Measurements from ENCODE around the gene UQCR11. TPM values are rescaled to one million over a fixed set of nuclear protein-coding genes. Genes with fewer than 3 reads are reported as not detected.

UQCR11 gene
- total and polyA plus RNA-seq, 2 experiments from 2014 or later: 49.3 to 669 TPM

DNA sequence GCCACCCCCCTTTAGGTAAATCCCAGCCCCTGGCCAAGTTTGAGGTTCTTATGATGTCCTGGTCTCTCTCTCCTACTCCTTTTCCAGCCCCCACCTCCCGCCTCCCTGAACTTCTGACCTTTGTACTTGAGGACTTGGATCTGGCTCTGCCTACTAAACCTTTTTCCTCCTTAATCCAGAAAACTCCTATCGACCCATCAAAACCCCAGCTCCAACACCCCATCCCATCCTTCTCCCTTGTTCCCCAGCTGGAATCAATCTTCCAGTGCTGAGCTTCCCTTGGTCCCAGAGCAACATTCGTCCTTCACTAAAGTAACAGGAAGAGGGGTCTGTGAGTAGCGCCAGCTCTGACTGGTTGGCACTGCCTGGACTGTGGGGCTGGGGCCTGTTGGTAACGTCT, 17.3 kb upstream of the UQCR11 start:
- no peak for TF ChIP-seq EZH2 (IDR thresholded peaks at IDR 0.05; ENCODE audit: insufficient read depth, poor library complexity, severe bottlenecking)
- TF ChIP-seq EZH2phosphoT487 (IDR thresholded peaks at IDR 0.05; ENCODE audit: insufficient read depth, low read depth): no peak
- H3K27ac ChIP-seq: no peak overlapping the region
- in situ Hi-C loops (cut with MboI): no loop called here

DNA sequence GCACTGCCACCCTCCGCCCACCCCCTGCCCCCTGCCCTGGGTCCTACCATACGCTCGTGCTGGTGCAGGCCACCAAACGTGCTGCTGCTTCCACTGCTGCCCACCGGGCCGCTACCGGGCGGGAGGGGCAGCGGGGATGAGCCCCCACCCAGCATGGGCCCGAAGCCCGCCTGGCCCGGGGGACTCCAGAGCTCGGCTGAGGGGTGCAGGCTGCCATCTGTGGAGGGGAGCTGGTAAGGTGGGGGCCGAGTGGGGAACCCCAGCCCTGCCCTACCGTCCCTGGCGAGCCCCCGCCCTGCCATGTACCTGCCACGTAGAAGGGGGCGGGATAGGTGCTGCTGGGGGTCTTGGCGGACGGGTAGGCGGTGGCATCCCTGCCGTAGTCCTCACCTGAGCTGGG, 16.7 kb upstream of the UQCR11 start:
- Histone ChIP-seq H3K4me1 (ENCODE audit: insufficient read depth) (no peaks in the 10 kb centered on the region), H3K4me2 (ENCODE audit: unreplicated experiment) (no peak overlapping the region), H3K9me3 (ENCODE audit: low read depth) (no peaks in the 10 kb centered on the region), H3K9me2 (ENCODE audit: insufficient read depth) (no peaks in the 10 kb centered on the region), H3F3A (ENCODE audit: insufficient read depth) (no peaks in the 10 kb centered on the region), H3K36me3 (ENCODE audit: low read depth) (peaks cover 3% of the 10 kb centered on the region; the same call in 1 of the 2 replicates), H3K27me3 (replicated peaks; ENCODE audit: insufficient read depth) (no peaks in the 10 kb centered on the region), H3K79me2 (ENCODE audit: insufficient read depth) (no peaks in the 10 kb centered on the region; the same call in 1 of the 2 replicates), H3K27ac (no peak overlapping the region), H3K9ac (no peak overlapping the region), H3K4me3 (no peak overlapping the region), H2AFZ (no peak overlapping the region), H4K20me1 (ENCODE audit: insufficient read depth) (no peaks in the 10 kb centered on the region)
- no peak for DNase-seq
- in situ Hi-C loops (cut with MboI): no loop called here
- WGBS, 2 experiments (ENCODE audit: low coverage in 1 of 2, low lambda C conversion rate in 2 of 2, missing lambda C conversion rate in 2 of 2): 80 to 93% methylated on average over 1 to 23 of the region's 23 CpGs
- no peak for TF ChIP-seq EZH2phosphoT487 (IDR thresholded peaks at IDR 0.05; ENCODE audit: insufficient read depth, low read depth)
- no peak for TF ChIP-seq EZH2 (IDR thresholded peaks at IDR 0.05; ENCODE audit: insufficient read depth, poor library complexity, severe bottlenecking)

More for the DNA sequence above, 17.3 kb upstream of the UQCR11 start:
- 96 to 99% methylated on average over 5 of the region's 5 CpGs for WGBS, 2 experiments (ENCODE audit: low coverage in 1 of 2, low lambda C conversion rate in 2 of 2, missing lambda C conversion rate in 2 of 2)
- H3F3A ChIP-seq (ENCODE audit: insufficient read depth): no peaks in the 10 kb centered on the region
- no peaks in the 10 kb centered on the region for H3K9me2 ChIP-seq (ENCODE audit: insufficient read depth)
- H3K4me3 ChIP-seq: no peak overlapping the region
- peaks cover 3% of the 10 kb centered on the region; the same call in 1 of the 2 replicates for H3K36me3 ChIP-seq (ENCODE audit: low read depth)
- H3K9ac ChIP-seq: no peak overlapping the region
- no peaks in the 10 kb centered on the region for H3K27me3 ChIP-seq (replicated peaks; ENCODE audit: insufficient read depth)
- H3K4me1 ChIP-seq (ENCODE audit: insufficient read depth): no peaks in the 10 kb centered on the region
- H4K20me1 ChIP-seq (ENCODE audit: insufficient read depth): no peaks in the 10 kb centered on the region
- H3K9me3 ChIP-seq (ENCODE audit: low read depth): no peaks in the 10 kb centered on the region
- DNase-seq: no peak
- H3K4me2 ChIP-seq (ENCODE audit: unreplicated experiment): no peak overlapping the region
- no peaks in the 10 kb centered on the region; the same call in 1 of the 2 replicates for H3K79me2 ChIP-seq (ENCODE audit: insufficient read depth)
- no peak overlapping the region for H2AFZ ChIP-seq

DNA sequence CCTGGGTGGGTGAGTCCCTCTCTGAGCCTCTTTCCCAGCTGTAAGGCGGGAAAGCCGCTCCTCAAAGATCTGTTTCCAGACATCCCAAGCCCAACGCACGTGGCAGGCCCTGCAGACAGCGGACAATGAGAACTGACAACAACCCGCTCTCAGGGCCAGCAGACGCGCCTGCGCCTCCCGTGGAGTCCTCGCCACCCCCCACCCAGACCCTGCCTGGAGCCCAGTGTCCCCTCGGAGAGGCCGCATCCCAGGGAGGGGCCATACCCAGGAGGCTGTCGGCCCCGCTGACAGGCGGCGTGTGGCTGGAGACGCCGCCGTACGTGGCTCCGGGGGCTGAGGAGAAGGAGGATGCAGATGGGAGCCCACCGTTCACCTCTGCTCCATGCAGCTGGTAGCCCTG, 16.3 kb upstream of the UQCR11 start:
- H3K36me3 ChIP-seq (ENCODE audit: low read depth): peaks cover 6% of the 10 kb centered on the region; the same call in 1 of the 2 replicates
- in situ Hi-C loops (cut with MboI): no loop called here

DNA sequence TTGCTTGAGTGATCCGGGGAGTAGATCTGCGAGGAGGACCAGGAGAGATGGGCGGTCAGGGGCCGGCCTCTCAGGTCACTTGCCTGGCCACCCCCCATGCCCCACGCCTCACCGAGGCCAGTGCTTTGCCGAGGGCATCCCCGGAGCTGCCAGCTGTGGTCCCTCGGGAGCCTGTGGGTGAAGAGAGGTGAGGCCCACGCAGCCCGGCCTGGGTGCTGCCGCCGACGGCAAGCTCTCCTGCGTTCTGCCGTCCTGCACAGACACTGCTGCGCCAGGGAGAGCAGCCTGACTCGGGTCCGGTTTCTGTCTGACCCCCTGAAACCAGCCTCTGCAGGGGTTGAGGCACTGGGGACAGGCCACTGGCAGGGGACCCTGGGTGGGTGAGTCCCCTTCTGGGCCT, 15.8 kb upstream of the UQCR11 start:
- Histone ChIP-seq H3K27ac (no peak overlapping the region), H3K79me2 (ENCODE audit: insufficient read depth) (no peaks in the 10 kb centered on the region; the same call in 1 of the 2 replicates), H3K9me2 (ENCODE audit: insufficient read depth) (no peaks in the 10 kb centered on the region)

More for the DNA sequence above, 16.3 kb upstream of the UQCR11 start:
- H3K4me1 ChIP-seq (ENCODE audit: insufficient read depth): no peaks in the 10 kb centered on the region
- no peak overlapping the region for H2AFZ ChIP-seq
- H3K4me3 ChIP-seq: no peak overlapping the region
- H4K20me1 ChIP-seq (ENCODE audit: insufficient read depth): no peaks in the 10 kb centered on the region
- WGBS, 2 experiments (ENCODE audit: low coverage in 1 of 2, low lambda C conversion rate in 2 of 2, missing lambda C conversion rate in 2 of 2): 93 to 94% methylated on average over 21 to 23 of the region's 23 CpGs
- no peaks in the 10 kb centered on the region; the same call in 1 of the 2 replicates for H3K79me2 ChIP-seq (ENCODE audit: insufficient read depth)
- no peak for TF ChIP-seq EZH2 (IDR thresholded peaks at IDR 0.05; ENCODE audit: insufficient read depth, poor library complexity, severe bottlenecking)
- no peak for TF ChIP-seq EZH2phosphoT487 (IDR thresholded peaks at IDR 0.05; ENCODE audit: insufficient read depth, low read depth)
- H3K9ac ChIP-seq: no peak overlapping the region
- H3K9me3 ChIP-seq (ENCODE audit: low read depth): no peaks in the 10 kb centered on the region
- no peak overlapping the region for H3K4me2 ChIP-seq (ENCODE audit: unreplicated experiment)
- no peaks in the 10 kb centered on the region for H3K9me2 ChIP-seq (ENCODE audit: insufficient read depth)
- H3K27ac ChIP-seq: no peak overlapping the region
- no peaks in the 10 kb centered on the region for H3F3A ChIP-seq (ENCODE audit: insufficient read depth)
- no peak for DNase-seq
- H3K27me3 ChIP-seq (replicated peaks; ENCODE audit: insufficient read depth): no peaks in the 10 kb centered on the region

More for the DNA sequence above, 15.8 kb upstream of the UQCR11 start:
- no peaks in the 10 kb centered on the region for H4K20me1 ChIP-seq (ENCODE audit: insufficient read depth)
- no peak for DNase-seq
- no peaks in the 10 kb centered on the region for H3K4me1 ChIP-seq (ENCODE audit: insufficient read depth)
- H3K4me3 ChIP-seq: no peak overlapping the region
- peaks cover 8% of the 10 kb centered on the region; the same call in 1 of the 2 replicates for H3K36me3 ChIP-seq (ENCODE audit: low read depth)
- H3K9me3 ChIP-seq (ENCODE audit: low read depth): no peaks in the 10 kb centered on the region
- H3K27me3 ChIP-seq (replicated peaks; ENCODE audit: insufficient read depth): no peaks in the 10 kb centered on the region
- no peak for TF ChIP-seq EZH2phosphoT487 (IDR thresholded peaks at IDR 0.05; ENCODE audit: insufficient read depth, low read depth)
- no peak for TF ChIP-seq EZH2 (IDR thresholded peaks at IDR 0.05; ENCODE audit: insufficient read depth, poor library complexity, severe bottlenecking)
- H3F3A ChIP-seq (ENCODE audit: insufficient read depth): no peaks in the 10 kb centered on the region
- H2AFZ ChIP-seq: no peak overlapping the region
- 94% methylated on average over 13 to 19 of the region's 19 CpGs for WGBS, 2 experiments (ENCODE audit: low coverage in 1 of 2, low lambda C conversion rate in 2 of 2, missing lambda C conversion rate in 2 of 2)
- H3K9ac ChIP-seq: no peak overlapping the region
- no peak overlapping the region for H3K4me2 ChIP-seq (ENCODE audit: unreplicated experiment)
- in situ Hi-C loops (cut with MboI): no loop called here
